PC-3 (cell line): ENCODE measurements around the gene ADAMTS6. TPM values are rescaled to one million over a fixed set of nuclear protein-coding genes. Genes with fewer than 3 reads are reported as not detected.

Experiments used
- ATAC-seq: fragments of 200-7000 bp; cut with Tn5 transposase; 2 replicates; pipeline ENCODE4 v1.9.1; 2020; ENCODE audit warnings: mild to moderate bottlenecking, moderate library complexity
- BruUV-seq: library from RNA; stranded (reverse); fragments of 400-500 nt; replicated peaks from 2 replicates; lab custom pipeline; 2021; lab: Mats Ljungman, UMichigan
- CTCF ChIA-PET: fragments of 300-600 bp; sonication (Branson Sonifier 250); formaldehyde crosslinking; loops from one replicate; lab custom pipeline; 2022; ENCODE audit warnings: antibody characterized with exemption; lab: Charles Lee
- POLR2A ChIA-PET: fragments of 300-600 bp; sonication (Branson Sonifier 250); formaldehyde crosslinking; loops from one replicate; lab custom pipeline; 2022; ENCODE audit warnings: antibody characterized with exemption; ENCODE audit not compliant: unreplicated experiment; lab: Charles Lee
- DNase-seq: peaks from one replicate; pipeline ENCODE4 v3.0.0-alpha.2; 2015
- H2AFZ ChIP-seq: fragments of 300-600 bp; sonication (generic); 2 replicates; pipeline ENCODE4 v1.6.0; 2016; ENCODE audit warnings: antibody characterized with exemption, low read length
- H3F3A ChIP-seq: fragments of 300-600 bp; sonication (generic); one replicate; pipeline ENCODE4 v1.6.0; 2017; ENCODE audit warnings: antibody characterized with exemption, low read length, control low read depth, mild to moderate bottlenecking; ENCODE audit not compliant: unreplicated experiment
- H3K27ac ChIP-seq: fragments of 300-600 bp; sonication (generic); 2 replicates; pipeline ENCODE4 v1.5.1; 2016; ENCODE audit warnings: mild to moderate bottlenecking, low read length
- H3K27me3 ChIP-seq: fragments of 300-600 bp; sonication (generic); 2 replicates; pipeline ENCODE4 v1.6.1; 2016; ENCODE audit warnings: low read length, mixed read lengths
- H3K36me3 ChIP-seq: fragments of 300-600 bp; sonication (generic); 2 replicates; pipeline ENCODE4 v1.6.1; 2016; ENCODE audit warnings: low read depth, mixed run types, low read length, mixed read lengths
- H3K4me1 ChIP-seq: fragments of 300-600 bp; sonication (generic); 2 replicates; pipeline ENCODE4 v1.5.1; 2016; ENCODE audit warnings: low read length; ENCODE audit not compliant: insufficient read depth
- H3K4me2 ChIP-seq: fragments of 300-600 bp; sonication (generic); 2 replicates; pipeline ENCODE4 v1.6.0; 2016; ENCODE audit warnings: low read length
- H3K4me3 ChIP-seq: fragments of 300-600 bp; sonication (generic); 2 replicates; pipeline ENCODE4 v1.5.1; 2016; ENCODE audit warnings: mild to moderate bottlenecking, low read length, mixed read lengths
- H3K79me2 ChIP-seq: fragments of 300-600 bp; sonication (generic); 2 replicates; pipeline ENCODE4 v1.6.1; 2017; ENCODE audit warnings: low read length, mixed read lengths
- H3K9ac ChIP-seq: fragments of 300-600 bp; sonication (generic); 2 replicates; pipeline ENCODE4 v1.6.0; 2016; ENCODE audit warnings: mild to moderate bottlenecking, low read length
- H3K9me2 ChIP-seq: fragments of 300-600 bp; sonication (generic); replicated peaks from 2 replicates; pipeline ENCODE4 v1.6.1; 2016; ENCODE audit warnings: mixed run types, low read length, mixed read lengths
- H3K9me3 ChIP-seq: fragments of 300-600 bp; sonication (generic); 2 replicates; pipeline ENCODE4 v1.6.1; 2016; ENCODE audit warnings: low read length, mixed read lengths
- H4K20me1 ChIP-seq: fragments of 300-600 bp; sonication (generic); 2 replicates; pipeline ENCODE4 v1.6.1; 2016; ENCODE audit warnings: low read length, mixed read lengths
- EZH2 ChIP-seq: fragments of 300-600 bp; sonication (generic); IDR thresholded peaks from one replicate; pipeline ENCODE4 v1.6.1; 2017; ENCODE audit warnings: antibody characterized with exemption, mild to moderate bottlenecking, low read length; ENCODE audit not compliant: unreplicated experiment
- EZH2phosphoT487 ChIP-seq: fragments of 300-600 bp; sonication (generic); IDR thresholded peaks from 2 replicates; pipeline ENCODE4 v1.6.1; 2018; ENCODE audit warnings: mild to moderate bottlenecking, antibody characterized with exemption, low read length, borderline replicate concordance
- intact Hi-C: fragments of 100-400 bp; cut with micrococcal nuclease; formaldehyde crosslinking; loops from 2 replicates; pipeline ENCODE4 v1.9.0; 2023
- total RNA-seq: library from RNA; depleted of rRNA; stranded (reverse); fragments of >200 nt; gene quantifications from 2 replicates; pipeline ENCODE4 v1.2.3, GENCODE V29; 2014
- TF ChIP-seq, protein P1 (sequence below): fragments of 300-600 bp; sonication (generic); conservative IDR thresholded peaks from 2 replicates; pipeline ENCODE4 v1.5.1; 2017; ENCODE audit warnings: antibody characterized with exemption, low read depth, mild to moderate bottlenecking, low read length

Gene ADAMTS6
- total RNA-seq, 1 experiment from 2014 or later, result 1.7 TPM

- H3K9ac ChIP-seq, result no peak overlapping the region
- H3K27me3 ChIP-seq, result no peaks in the 10 kb centered on the region
- no peak overlapping the region for H3K4me3 ChIP-seq
- intact Hi-C loops, result loop anchor here (10.0 kb wide), 1 partner anchor 405 kb away; no protein-coding TSS in a partner anchor
- no peaks in the 10 kb centered on the region for H3K79me2 ChIP-seq
- H3K36me3 ChIP-seq, result no peaks in the 10 kb centered on the region
- ChIA-PET CTCF (no interaction called here), POLR2A (no interaction called here)
- DNase-seq (no peak), ATAC-seq (no peak)
- no peaks in the 10 kb centered on the region for H3F3A ChIP-seq
- H3K4me2 ChIP-seq, result no peak overlapping the region
- H4K20me1 ChIP-seq, result no peaks in the 10 kb centered on the region
- H3K27ac ChIP-seq, result no peak overlapping the region
- TF ChIP-seq, protein P1, sequence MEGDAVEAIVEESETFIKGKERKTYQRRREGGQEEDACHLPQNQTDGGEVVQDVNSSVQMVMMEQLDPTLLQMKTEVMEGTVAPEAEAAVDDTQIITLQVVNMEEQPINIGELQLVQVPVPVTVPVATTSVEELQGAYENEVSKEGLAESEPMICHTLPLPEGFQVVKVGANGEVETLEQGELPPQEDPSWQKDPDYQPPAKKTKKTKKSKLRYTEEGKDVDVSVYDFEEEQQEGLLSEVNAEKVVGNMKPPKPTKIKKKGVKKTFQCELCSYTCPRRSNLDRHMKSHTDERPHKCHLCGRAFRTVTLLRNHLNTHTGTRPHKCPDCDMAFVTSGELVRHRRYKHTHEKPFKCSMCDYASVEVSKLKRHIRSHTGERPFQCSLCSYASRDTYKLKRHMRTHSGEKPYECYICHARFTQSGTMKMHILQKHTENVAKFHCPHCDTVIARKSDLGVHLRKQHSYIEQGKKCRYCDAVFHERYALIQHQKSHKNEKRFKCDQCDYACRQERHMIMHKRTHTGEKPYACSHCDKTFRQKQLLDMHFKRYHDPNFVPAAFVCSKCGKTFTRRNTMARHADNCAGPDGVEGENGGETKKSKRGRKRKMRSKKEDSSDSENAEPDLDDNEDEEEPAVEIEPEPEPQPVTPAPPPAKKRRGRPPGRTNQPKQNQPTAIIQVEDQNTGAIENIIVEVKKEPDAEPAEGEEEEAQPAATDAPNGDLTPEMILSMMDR, result no peak
- TF ChIP-seq EZH2 (no peak), EZH2phosphoT487 (no peak)
- H3K9me2 ChIP-seq, result no peaks in the 10 kb centered on the region
- no peaks in the 10 kb centered on the region for H3K9me3 ChIP-seq
- H2AFZ ChIP-seq, result no peak overlapping the region
- H3K4me1 ChIP-seq, result no peaks in the 10 kb centered on the region
- BruUV-seq, result no TSS peak
Measured at GRCh38 chr5:65359981-65360380, 121.7 kb downstream of the ADAMTS6 start.

DNA sequence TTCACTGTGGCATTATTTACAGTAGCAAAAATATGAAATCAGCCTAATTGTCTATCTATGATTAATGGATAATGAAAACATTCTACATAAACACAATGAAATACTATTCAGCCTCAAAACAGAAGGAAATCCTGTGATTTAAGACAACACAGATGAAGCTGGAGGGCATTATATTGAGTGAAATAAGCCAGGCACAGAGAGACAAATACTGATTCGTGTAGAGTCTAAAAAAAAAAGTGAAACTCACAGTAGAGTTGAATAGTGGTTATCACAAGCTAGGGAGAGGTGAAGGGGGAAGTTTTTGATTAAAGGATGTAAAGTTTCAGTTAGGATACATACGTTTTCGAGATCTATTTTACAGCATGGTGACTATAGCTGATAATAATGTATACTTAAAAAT lies 122.2 kb downstream of the ADAMTS6 start:
- no peak for ATAC-seq
- Histone ChIP-seq H3K9me2 (no peaks in the 10 kb centered on the region), H3K27me3 (no peaks in the 10 kb centered on the region), H3K4me1 (no peaks in the 10 kb centered on the region), H3K79me2 (no peaks in the 10 kb centered on the region), H4K20me1 (no peaks in the 10 kb centered on the region), H3K27ac (no peak overlapping the region), H3K36me3 (no peaks in the 10 kb centered on the region), H3K9ac (no peak overlapping the region), H3K9me3 (no peaks in the 10 kb centered on the region), H3F3A (no peaks in the 10 kb centered on the region), H2AFZ (no peak overlapping the region), H3K4me2 (no peak overlapping the region), H3K4me3 (no peak overlapping the region)
- BruUV-seq, result no TSS peak
- no peak for TF ChIP-seq EZH2phosphoT487
- TF ChIP-seq, protein P1, result no peak
- TF ChIP-seq EZH2, result no peak
- DNase-seq, result no peak
- CTCF ChIA-PET, result no interaction called here
- POLR2A ChIA-PET, result no interaction called here
- intact Hi-C loops, result loop anchor here (10.0 kb wide), 1 partner anchor 405 kb away; no protein-coding TSS in a partner anchor

GRCh38 chr5:65356274-65356673 lies 125.4 kb downstream of the ADAMTS6 start:
- POLR2A ChIA-PET, result no interaction called here
- TF ChIP-seq, protein P1, result no peak
- no peak for TF ChIP-seq EZH2
- no peak for TF ChIP-seq EZH2phosphoT487
- Histone ChIP-seq H3K4me2 (no peak overlapping the region), H3K4me1 (no peaks in the 10 kb centered on the region), H3K4me3 (no peak overlapping the region), H3F3A (no peaks in the 10 kb centered on the region), H4K20me1 (no peaks in the 10 kb centered on the region), H3K27me3 (no peaks in the 10 kb centered on the region), H3K9me3 (no peaks in the 10 kb centered on the region), H3K79me2 (no peaks in the 10 kb centered on the region), H3K9me2 (no peaks in the 10 kb centered on the region), H3K27ac (no peak overlapping the region), H3K9ac (no peak overlapping the region), H3K36me3 (no peaks in the 10 kb centered on the region), H2AFZ (no peak overlapping the region)
- no peak for DNase-seq
- CTCF ChIA-PET, result no interaction called here
- intact Hi-C loops, result loop anchor here (10.0 kb wide), 1 partner anchor 401 kb away; no protein-coding TSS in a partner anchor
- BruUV-seq, result no TSS peak
- ATAC-seq, result no peak
